Stimulated activated CD4-positive, alpha-beta T cell treated with anti-CD3 and anti-CD28 coated beads, Interleukin-1b, Interleukin-23, amount 100 ng/mL, for 48 hours (primary cell): ENCODE measurements around the gene PERP.
"Not testable (repeated sequence)": the region's sequence is repeated elsewhere in the genome, so short reads cannot be mapped to it uniquely, and the experiment has no call there.

ENCODE experiments used
- DNase-seq: peaks from one replicate; pipeline ENCODE4 v3.0.0-alpha.2; 2020

PERP gene

DNA sequence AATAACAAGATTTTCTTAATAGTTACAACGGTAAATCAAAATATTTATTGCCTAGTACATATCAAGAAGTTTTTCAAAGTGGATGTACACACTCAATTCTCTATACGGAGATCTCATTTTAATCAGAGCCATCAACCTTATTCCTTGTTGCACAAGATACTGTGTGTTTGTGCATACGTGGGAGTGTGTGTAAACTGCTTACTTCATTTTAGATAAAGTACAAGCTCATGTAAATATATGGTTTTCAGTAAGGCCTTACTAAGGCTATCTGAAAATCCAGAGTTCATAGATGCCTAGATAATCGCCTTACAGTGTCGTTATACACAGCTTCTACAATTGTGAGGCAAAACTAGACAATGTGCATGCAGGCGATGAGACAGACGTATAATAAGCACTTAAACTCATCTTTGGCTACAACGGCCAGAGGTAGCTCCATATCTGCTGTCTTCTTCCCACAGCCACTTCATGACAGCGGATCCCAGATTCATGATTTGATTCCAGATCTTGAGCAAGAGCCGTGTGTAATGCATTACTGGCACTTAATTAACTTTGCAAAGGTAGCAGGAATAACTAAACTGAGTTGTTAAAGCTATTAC is 2.5 kb downstream of the PERP start:
- no peak for DNase-seq

DNA sequence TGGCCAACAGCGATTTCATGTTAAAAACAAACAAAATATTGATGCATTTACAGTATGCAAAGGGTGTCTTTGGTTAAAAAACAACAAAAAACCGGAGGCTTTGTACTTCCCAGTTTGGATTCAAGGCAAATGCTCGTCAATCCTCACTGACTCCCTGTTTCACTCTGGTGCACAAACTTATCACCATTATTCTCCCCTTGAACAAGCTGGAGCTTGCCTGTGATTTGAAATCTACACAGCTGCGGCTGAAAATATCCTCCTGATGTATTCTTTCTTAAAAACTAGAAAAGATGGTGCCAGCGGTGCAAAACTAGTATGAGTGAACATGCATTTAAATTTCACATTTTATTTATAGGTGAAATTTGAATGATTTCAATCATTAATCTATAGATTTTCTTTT is 3.3 kb downstream of the PERP start:
- no peak for DNase-seq

DNA sequence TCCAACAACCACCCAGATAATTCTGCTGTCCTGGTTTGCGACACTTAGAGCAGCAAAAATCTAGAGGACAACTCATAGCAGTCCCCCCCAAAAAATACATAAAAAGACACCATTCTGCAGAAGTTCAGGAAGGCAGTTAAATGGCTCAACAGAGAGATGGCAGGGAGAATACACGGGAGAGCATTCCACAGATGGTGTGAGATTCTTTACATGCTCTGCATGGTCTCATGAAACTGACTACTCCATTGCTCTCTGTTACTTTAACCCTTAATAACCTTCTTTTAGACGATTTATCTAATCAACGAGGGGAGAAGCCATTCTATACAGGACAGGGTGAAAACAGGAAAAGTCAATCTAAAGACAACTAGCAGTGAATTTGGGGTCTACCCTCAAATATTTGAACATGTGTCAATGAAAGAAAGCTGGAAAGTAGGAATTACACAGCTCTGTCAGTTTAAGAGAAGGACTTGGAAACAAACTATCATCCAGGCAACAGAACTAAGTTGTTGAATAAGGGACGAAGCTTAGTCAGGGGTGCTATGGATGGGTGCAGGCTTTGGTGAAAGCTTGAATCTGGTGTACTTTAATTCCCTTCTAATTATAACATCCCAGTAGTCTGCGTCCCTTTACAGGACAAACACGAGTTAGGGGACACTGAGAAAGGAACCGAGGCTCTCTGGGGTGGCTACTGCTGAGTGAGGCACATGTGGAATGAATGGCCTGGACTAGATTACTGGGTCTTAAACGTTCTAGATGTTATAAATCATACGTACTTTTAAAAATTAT is 5.1 kb downstream of the PERP start:
- DNase-seq, result no peak

DNA sequence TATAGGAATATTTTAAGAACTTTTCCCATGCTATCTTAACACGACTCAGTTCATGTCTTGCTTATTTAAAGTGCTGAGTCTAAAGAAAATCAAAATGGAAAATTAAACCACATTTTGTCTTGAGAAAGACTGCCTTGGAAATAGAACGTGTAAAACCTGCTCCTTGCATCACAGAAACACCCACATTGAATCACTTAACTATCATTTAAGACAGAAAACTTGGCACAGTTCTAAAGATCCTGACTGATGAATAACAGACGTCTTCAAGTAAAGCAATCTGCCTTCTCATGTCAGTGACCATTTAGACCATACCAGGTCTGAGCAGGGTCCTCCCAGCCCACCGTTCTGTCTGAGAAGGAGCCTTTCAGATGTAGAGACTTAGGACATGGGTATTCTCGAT is 7.4 kb downstream of the PERP start:
- no peak for DNase-seq

DNA sequence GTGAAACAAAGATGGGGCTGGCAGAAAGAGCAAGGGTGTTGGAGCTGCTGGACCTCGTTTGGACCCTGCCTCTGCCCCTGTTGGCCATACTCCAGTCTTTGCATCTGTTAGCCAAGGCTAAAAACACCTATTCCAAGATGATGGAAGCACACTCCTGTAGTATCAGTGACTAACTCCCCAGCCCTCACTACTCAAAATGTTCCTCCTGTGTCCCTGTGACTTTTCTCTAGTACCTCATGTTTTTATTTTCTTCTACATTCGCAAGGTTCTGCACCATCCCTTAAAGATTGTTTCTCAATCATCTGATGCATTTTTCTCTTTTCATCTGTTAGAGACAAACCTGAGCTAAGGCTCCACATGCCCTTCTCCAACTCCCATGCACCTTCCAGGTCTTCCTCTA is 8.9 kb downstream of the PERP start:
- DNase-seq, result no peak

DNA sequence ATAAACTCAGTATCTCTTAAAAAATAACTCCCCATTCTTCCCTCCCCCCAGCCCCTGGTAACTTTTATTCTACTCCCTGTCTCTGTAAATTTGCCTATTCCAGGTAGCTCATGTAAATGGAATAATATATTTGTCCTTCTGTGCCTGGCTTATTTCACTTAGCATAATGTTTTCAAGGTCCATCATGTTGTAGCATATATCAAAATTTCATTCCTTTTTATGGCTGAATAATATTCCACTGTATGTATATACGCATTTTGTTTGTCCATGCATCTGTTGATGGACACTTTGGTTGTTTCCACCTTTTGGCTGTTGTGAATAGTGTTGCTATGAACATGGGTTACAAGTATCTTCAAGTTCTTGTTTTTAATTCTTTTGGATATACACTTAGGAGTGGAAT is 13.0 kb downstream of the PERP start:
- DNase-seq, result no peak

DNA sequence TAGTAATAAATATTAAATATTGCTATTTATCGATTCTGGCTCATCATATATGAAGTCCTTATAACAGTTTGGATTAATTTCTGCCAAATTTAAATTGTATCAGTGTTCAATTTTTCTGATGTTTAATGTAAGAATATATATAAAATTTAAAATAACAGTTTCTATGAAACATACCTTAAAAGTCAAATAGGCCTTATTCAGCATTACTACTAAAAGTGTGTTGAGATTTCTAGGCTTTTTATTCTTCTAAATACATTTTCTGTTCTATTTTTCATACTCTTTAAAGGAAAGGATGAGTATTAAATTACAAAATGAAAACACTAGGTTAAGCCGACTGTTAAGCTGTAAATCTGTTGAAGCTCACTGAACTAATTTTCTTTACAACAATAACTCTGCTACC is 13.6 kb downstream of the PERP start:
- DNase-seq, result no peak

DNA sequence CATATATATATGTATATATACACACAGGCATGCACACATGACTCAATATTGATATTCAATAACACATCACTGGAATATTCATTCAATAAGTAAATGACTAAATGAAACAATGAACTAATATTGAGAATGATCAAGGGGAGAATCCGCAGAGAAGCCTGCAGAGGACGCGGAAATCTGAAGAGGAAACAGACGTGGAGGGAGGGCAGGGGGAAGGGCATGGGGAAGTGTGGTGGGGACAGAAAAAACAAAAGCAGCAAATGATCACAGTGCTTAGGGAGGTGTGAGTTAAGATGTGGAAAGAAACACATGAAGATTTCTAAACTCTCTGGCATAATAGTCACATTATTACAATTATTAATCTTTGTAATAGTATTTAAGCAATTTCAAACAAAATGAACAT is 14.5 kb downstream of the PERP start:
- DNase-seq, result no peak

DNA sequence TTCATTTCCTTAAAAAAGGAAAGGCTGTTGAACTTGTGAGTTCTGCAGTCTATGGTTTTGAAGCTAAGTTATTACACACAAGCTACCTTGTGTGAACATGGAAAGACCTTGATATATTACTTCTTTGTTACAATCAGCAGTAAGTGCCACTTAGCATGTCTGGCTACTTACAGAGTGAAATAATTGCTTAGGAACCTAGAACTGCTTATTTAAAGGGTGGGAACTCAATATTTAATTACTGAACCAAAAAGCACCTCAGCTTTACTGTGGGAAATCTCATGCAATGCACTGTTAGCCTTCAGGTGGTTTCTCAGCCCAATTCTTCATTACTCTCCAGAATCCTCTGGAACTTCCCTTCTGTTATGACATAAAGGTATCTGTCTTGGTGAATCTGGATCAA is 17.9 kb downstream of the PERP start:
- no peak for DNase-seq

DNA sequence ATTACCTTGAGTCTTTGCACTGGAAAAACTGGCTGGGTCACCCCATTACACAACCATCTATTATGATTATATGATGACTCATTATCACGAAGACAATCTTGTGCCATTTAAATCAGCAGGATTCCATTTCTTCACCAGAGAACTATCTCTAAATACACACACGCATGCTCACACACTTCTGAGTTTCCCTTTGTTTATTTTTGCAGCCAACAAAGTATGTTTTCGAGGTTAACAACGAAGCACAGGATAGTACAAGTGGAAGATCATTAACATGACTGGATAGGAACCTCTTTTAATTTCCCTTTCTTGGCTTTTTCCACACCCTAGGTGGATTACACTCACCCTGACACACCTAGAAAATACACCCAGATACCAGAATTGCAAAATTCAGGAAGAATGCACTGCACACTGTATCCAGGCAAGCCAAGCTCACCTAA is 18.9 kb downstream of the PERP start:
- DNase-seq, result no peak

DNA sequence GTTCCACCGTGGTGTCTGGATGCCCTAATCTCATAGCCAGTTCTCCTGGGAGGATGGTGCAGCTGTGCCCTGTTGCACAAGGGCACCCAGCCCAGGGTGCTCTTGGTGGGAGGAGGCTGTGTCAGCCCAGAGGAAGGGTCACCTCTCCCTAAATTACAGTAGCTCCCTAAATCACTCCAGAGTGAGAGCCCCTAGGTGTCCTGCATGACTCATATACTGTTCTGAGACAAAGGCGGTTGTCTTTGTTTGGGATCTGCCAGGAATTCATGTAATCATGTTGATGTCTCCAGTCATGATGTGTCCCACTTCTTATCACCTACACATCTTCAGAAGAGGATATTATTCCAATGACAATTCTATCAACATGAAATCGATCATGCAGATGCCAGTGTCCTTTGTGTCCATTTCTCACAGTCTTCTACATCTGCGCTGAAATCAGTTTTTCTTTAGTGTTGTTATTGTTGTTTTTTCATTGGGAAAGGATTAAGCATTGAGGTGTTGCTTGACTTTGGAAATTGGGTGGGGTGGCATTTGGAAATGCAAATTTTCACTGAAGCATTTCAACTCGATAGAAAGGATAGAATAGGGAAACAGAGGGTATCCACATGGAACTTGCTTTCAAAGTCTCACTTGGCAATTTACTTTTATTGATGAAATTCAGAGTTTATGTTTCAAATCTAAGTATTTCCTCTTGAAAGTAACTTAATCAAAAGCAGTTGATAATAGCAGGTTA is 19.5 kb downstream of the PERP start:
- DNase-seq, result no peak

DNA sequence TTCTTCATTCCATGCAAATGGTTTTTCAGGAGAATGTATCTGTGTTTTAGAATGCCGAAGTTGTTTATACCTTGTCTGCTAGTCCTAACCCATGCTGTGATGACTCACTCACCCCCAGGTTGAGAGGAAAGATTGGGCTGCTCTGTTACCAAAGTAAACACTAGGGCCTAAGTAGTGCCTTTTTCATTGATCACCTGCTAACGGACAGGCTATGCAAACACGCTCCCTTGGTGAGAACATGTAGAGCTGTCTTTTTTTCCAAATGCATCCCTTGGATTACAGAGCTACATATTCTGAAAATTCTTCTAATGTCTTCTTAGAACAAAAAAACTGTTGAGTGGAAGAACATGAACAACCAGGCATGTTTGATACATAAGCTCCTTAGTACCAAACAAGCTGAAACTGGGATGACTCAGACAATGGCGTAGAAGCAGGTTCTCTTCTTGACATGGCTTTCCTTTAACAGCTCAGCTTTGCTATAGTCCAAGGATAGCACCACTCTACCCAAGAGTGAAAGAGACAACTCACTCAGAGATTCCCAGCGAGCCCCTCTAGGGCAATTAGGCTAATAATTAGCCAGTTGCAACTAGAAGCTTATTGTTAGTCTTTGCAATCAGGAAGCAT is 20.5 kb downstream of the PERP start:
- no peak for DNase-seq

DNA sequence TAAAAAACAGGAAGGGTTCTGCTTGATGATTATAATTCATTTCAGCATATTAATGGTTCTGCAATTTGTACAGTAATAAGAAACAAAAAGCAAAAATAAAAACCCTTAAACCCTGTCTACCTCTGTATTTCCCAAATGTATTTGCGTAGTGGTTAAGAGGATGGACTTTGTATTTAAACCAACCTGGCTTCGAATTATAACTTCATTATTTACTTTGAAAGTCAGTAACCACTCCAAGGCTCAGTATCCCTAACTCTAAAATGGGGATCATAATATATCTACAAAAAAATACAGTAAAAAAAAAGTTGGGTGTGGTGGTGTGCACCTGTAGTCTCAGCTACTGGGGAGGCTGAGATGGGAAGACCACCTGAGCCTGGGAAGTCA is 21.4 kb downstream of the PERP start:
- DNase-seq, result no peak

DNA sequence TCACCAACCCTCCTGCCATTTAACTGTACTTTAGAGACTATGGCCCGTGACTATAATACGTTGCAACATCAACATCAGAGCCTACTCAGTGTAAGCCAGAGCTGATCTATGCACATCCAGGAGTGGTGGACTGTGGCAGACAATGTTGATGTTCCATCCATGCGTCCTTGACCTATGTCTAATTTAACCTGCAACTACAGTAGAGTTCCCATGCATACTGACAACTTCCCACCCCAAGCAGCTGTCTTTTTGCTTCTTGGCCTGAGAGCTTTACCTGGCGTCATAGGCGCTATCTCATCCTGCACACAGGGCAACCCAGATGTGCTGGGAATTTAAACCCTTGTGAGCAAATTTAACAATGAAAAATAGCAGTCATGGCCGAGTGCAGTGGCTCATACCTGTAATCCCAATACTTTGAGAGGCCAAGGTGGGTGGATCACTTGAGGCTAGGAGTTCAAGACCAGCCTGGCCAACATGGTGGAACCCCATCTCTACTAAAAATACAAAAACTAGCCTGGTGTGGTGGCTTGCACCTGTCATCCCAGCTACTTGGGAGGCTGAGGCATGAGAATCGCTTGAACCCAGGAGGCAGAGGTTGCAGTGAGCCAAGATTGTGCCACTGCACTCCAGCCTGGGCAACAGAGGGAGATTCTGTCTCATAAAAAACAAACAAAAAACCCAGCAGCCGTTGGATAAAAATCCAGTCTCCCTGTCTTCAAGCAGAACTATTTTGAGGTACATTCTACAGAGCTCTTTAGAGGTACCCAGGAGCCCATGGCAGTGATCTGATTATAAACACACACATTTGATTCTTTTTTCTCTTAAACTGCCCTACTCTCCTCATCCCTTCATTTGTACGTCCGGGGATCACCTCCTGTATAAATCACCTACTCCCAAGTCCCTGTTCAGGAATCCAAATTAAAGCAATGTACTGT is 22.0 kb downstream of the PERP start:
- no peak for DNase-seq

DNA sequence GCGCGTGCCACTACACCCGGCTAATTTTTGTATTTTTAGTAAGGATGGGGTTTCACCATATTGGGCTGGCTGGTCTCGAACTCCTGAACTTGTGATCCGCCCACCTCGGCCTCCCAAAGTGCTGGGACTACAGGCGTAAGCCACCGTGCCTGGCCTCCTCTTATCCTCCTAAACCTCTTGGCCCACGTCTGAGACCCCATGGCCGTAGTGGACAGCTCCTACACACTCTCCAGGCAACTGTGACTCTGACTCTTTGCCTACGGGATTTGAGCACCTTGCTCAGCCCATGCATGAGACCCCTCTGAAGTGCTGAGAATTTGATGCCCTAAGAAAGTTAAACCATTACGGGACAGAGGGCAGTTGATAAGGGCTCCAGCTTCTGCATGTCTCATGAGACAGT is 25.0 kb downstream of the PERP start:
- DNase-seq, result no peak

DNA sequence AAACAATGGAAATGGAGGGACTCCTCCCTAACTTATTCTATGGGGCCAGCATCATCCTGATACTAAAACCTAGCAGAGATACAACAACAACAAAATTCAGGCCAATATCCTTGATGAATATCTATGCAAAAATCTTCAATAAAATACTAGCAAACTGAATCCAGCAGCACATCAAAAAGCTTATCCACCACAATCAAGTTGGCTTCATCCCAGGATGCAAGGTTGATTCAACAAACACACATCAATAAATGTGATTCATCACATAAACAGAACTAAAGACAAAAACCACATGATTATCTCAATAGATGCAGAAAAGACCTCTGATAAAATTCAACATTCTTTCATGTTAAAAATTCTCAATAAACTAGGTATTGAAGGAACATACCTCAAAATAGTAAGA is 27.7 kb downstream of the PERP start:
- DNase-seq, result not testable (repeated sequence)

DNA sequence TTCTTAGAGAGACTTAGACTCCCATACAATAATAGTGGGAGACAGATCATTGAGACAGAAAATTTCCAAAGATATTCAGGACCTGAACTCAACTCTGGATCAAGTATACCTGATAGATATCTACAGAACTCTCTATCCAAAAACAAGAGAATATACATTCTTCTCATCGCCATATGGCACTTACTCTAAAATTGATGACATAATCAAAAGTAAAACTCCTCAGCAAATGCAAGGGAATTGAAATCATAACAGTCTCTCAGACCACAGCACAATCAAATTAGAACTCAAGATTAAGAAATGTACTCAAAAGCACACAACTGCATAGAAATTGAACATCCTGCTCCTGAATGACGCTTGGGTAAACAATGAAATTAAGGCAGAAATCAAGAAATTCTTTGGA is 28.7 kb downstream of the PERP start:
- DNase-seq, result no peak

DNA sequence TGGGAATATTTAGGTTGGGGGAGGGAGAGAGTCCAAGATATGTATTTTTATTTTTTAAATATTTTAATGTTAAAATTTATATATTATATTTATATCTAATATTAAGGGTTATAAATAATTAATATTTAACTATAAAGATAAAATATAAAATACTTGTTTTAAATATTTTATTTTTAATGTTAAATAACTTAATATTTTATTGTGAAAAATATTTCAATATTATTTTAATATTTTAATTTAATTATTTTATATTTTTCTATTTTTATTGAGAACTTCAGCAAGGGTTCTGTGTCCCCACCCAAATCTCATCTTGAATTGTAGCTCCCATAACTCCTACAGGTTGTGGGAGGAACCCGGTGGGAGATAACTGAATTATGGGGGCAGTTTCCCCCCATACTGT is 34.0 kb downstream of the PERP start:
- no peak for DNase-seq

DNA sequence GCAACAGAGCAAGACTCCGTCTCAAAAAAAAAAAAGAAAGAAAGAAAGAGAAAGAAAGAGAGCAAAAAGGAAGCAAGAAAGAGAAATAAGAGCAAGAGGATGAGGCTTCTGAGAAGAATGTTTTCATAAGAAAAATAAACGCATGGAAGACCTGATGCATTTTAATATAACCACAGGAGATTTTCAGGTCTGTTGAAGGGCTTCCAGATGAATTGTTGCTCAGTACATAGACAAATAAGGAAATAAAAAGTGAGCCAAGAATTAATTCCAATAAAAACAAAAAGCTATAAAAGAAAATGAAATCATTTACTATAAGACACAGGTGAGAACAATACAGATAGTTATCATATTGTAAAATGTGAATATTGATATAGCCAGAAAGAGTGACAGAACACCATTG is 43.5 kb downstream of the PERP start:
- no peak for DNase-seq

DNA sequence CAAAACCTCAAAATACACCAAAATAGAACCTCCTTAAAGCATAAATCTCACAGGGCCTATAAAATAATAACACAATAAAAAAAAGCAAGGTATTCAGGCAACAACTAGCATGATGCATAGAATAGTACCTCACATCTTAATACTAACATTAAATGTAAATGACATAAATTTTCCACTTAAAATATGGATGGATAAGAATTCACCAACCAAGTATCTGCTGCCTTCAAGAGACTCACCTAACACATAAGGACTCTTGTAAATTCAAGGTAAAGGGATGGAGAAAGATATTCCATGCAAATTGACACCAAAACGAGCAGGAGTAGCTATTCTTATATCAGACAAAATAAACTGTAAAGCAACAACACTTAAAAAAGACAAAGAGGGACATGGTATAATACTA is 52.2 kb downstream of the PERP start:
- DNase-seq, result no peak

DNA sequence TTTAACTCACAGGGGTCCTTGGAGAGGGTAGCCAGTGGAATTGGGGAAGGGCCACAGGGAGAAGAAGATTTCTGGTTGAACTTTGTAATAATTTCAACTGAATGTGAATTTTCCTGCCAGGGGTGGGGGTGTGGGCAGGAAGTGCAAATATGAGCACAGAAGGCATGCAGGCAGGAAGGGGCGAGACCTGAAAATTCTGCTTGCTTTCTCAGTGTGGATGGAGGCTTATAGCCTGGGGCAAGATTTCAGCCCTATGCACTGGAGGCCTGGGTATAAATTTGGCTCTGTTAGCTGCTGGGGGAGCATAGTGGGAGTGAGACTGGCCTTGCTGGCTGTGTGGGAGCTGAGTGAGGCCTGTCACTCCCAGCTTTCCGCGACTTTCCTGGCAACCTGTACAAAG is 54.4 kb downstream of the PERP start:
- DNase-seq, result no peak

DNA sequence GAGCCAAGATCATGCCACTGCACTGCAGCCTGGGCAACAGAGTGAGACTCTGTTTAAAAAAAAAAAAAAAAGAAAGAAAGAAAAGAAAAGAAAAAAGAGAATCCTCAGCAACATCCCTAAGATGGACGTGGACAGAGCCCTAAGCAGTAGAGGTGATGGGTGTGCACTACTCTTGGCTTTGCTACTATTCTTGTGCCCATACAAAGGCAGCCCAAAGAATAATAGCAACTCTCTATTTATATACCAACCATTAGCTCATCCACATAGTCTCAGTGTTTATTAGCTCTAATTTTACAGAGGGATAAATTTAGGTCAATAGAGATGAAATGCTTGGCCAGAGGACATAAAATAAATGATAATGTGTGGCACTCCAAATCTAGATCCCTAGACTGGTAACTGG is 62.2 kb downstream of the PERP start:
- no peak for DNase-seq

DNA sequence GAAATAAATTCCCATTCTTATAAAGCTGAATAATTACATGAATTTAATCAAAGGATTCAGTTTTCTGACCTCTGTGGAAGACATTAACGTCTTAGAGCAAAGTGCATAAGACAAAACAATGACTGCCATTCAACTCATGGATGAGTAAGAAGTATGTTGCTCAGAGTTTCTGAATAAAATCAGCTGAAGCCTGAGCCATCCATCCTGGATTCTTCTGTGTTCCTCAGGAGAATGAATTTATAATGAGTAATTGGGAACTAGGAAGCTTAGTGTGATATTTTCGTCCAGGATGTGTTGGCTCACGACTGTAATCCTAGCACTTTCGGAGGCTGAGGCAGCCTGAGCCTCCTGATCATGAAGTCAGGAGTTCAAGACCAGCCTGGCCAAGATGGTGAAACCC is 62.8 kb downstream of the PERP start:
- DNase-seq, result no peak
